Epithelial cell of esophagus (primary cell): ENCODE data around the gene COL20A1.

Source experiments
- DNase-seq: peaks from one replicate; pipeline ENCODE4 v3.0.0; 2010; ENCODE audit warnings: low read depth
- H3K4me3 ChIP-seq: 2 replicates; pipeline ENCODE4 v1.5.1; 2011; ENCODE audit warnings: mild to moderate bottlenecking, low read length, control low read depth
- TF ChIP-seq, protein P1 (sequence below): IDR thresholded peaks from 2 replicates; pipeline ENCODE4 v1.5.1; 2011; ENCODE audit warnings: low read depth, mild to moderate bottlenecking, low read length, control low read depth, inconsistent platforms; ENCODE audit not compliant: insufficient read depth; ENCODE audit errors: missing control alignments

The COL20A1 gene

DNA sequence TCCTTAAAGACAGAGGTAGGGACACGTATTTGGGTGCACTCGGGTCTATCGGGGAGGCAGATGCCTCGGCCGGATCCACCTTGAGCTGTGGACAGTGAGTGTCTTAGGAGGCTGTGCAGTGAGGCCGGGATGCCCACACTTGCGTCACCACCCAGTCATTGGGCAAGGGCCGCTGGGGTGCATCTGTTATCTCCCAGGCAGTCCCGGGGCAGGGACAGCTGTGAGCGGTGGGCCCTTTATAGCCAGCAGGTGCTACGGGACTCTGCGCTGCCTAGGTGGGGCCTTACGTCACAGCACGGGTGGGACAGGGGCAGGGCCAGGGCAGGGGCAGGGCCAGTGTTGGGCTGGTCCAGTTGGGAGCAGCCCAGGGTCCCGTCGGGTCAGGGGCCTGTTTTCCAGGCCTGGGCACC is 689 bp upstream of the COL20A1 start:
- no peak overlapping the region for H3K4me3 ChIP-seq
- TF ChIP-seq, protein P1, sequence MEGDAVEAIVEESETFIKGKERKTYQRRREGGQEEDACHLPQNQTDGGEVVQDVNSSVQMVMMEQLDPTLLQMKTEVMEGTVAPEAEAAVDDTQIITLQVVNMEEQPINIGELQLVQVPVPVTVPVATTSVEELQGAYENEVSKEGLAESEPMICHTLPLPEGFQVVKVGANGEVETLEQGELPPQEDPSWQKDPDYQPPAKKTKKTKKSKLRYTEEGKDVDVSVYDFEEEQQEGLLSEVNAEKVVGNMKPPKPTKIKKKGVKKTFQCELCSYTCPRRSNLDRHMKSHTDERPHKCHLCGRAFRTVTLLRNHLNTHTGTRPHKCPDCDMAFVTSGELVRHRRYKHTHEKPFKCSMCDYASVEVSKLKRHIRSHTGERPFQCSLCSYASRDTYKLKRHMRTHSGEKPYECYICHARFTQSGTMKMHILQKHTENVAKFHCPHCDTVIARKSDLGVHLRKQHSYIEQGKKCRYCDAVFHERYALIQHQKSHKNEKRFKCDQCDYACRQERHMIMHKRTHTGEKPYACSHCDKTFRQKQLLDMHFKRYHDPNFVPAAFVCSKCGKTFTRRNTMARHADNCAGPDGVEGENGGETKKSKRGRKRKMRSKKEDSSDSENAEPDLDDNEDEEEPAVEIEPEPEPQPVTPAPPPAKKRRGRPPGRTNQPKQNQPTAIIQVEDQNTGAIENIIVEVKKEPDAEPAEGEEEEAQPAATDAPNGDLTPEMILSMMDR: no peak
- no peak for DNase-seq

DNA sequence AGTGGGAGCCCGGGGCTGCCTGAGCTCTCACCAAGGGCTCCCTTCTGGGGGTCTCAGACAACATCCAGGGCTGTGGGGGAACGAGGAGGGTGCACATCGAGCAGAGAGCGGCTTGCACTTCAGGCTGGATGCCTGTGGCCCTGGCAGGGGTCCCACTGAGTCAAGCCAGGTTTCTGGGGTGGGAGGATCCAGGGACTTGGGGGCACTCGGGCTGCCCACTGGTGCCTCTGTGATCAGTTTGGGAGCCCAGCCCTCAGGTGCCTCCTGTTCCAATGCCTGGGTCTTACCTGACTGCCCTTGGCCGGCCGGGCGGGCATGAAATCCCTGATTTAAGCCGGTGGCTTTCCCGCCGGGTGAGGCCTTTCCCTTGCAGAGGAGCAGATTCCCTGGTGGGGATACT is 470 bp downstream of the COL20A1 start:
- H3K4me3 ChIP-seq: no peak overlapping the region
- DNase-seq: no peak
- TF ChIP-seq, protein P1: no peak

DNA sequence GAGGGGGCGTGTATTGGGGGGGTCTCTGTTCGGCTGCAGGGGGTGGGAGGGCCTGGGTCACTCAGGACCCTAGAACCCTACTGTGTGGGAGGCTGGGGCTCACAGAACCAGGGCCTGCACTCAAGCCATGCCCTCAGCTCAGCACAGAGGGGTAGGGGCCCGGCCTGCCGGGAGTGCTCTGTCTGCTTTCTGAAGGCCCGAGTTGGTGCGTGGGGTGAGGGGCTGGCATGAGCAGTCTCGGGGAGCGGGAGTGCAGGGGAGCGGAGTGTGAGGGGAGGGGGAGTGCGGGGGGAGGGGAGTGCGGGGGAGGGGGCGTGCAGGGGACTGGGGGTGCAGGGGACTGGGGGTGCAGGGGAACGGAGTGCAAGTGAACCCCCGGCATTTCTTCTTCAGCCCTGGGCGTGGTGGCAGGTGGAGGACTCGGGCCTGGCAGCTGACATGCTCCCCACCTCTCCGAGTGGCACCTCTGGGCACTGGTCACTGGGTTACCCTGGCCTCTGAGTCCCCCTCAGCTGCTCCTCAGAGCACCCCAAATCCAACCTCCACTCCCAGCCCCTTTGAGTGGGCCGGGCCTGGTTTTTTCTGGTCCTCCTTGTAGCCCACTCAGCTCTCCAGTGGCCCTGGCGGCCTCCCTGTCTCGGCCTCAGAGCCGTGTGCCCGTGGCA is 1.0 kb downstream of the COL20A1 start:
- TF ChIP-seq, protein P1: no peak
- no peak for DNase-seq
- no peak overlapping the region for H3K4me3 ChIP-seq

DNA sequence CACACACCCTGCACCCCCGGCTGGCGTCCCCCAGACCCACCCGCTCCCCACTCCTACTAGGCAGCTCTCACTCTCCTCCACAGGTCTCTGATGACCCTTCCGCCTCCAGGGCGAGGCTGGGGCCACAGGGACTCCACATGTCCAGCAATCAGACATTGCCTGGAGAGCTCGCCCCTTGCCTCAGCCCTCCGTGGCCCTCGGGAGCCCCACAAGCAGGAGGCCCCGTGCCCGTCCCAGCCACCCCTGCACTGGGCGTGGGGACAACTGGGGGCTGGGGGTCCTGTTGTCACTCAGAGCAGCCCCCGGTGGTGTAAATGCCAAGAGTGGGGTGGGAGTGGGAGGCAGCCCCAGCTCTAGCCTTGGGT is 1.5 kb downstream of the COL20A1 start:
- TF ChIP-seq, protein P1: no peak
- H3K4me3 ChIP-seq: no peak overlapping the region
- DNase-seq: no peak

DNA sequence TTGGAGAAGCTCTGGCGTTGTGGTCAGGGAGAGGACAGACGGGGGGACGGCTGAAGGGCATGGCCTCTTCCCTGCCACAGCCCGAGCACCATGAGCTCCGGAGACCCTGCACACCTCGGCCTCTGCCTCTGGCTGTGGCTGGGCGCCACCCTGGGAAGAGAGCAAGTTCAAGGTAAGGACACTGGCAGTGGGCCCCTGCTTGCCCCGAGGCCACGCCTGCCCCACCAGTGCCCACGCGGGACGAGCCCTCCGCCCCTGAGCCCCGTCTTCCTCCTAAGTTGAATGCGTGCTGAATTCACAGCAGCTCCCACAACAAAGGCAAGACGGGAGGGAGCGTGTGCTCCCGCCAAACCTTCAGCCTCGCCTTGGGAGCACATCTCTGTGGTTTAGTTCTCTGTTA is 2.0 kb downstream of the COL20A1 start:
- TF ChIP-seq, protein P1: no peak
- no peak for DNase-seq
- no peak overlapping the region for H3K4me3 ChIP-seq

DNA sequence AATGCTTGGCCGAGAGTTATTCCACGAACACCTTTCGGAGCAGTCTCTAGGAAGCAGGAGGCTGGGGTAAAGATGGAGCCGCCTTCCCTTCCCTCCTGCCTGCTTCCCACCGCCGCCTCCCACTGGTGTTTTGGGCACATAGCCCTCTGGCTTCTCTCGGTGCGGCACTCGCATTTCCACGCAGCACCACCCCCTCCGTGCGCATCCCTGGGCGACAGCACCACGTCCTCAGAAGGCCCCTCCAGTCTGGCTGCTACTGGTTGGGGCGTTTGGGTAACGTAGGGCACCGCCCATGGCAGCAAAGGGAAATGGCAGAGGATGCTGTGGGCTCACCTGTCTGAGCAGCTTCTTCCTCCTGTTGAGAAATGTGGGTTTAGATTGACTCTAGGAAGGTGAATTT is 2.4 kb downstream of the COL20A1 start:
- DNase-seq: no peak

More for the DNA sequence above, 2.4 kb downstream of the COL20A1 start:
- no peak overlapping the region for H3K4me3 ChIP-seq
- TF ChIP-seq, protein P1: no peak
